ENCODE results near the gene AOPEP. TPM values are rescaled to one million over a fixed set of nuclear protein-coding genes. Genes with fewer than 3 reads are reported as not detected.

Gene AOPEP
- total and polyA plus RNA-seq, 2 of the 13 experiments (the other 11 are each of a cell fraction or from before 2014, with no cell fraction given), result 22.2 to 41.6 TPM

DNA sequence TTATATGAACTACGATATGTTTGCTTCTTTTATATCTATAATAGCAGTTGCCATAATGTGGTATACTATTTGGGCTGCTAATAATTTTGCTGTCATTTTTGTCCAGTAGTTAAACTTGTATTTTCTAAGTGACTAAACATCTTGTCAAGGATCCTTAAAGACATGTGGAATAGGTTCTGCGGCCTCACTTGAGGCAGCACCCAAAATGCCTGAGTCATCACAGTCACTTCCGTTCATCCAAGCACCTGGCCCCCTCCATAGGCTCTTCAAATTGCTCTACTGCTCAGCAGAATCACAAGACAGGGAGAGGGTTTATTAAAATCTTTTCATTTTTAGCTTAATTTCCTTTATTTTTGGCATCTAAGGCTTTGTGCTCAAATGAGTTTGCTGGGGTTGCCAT, 259.1 kb downstream of the AOPEP start:
- DNase-seq (ENCODE audit: low spot score) (no peak), ATAC-seq (no peak), FAIRE-seq (no peak)
- intact Hi-C loops (cut with micrococcal nuclease; ENCODE audit: unreplicated experiment), result no loop called here
- TF ChIP-seq ZNF3 (CRISPR knock-in tag; IDR thresholded peaks at IDR 0.05) (no peak), ZNF431 (CRISPR knock-in tag; IDR thresholded peaks at IDR 0.05; ENCODE audit: borderline replicate concordance, low read depth) (no peak), ZNF282 (IDR thresholded peaks at IDR 0.05; ENCODE audit: partially characterized antibody) (no peak), DR1 (CRISPR knock-in tag; IDR thresholded peaks at IDR 0.05) (no peak)
- TF ChIP-seq, protein P1, sequence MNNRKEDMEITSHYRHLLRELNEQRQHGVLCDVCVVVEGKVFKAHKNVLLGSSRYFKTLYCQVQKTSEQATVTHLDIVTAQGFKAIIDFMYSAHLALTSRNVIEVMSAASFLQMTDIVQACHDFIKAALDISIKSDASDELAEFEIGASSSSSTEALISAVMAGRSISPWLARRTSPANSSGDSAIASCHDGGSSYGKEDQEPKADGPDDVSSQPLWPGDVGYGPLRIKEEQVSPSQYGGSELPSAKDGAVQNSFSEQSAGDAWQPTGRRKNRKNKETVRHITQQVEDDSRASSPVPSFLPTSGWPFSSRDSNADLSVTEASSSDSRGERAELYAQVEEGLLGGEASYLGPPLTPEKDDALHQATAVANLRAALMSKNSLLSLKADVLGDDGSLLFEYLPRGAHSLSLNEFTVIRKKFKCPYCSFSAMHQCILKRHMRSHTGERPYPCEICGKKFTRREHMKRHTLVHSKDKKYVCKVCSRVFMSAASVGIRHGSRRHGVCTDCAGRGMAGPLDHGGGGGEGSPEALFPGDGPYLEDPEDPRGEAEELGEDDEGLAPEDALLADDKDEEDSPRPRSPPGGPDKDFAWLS (CRISPR knock-in tag; IDR thresholded peaks at IDR 0.05; ENCODE audit: borderline replicate concordance), result no peak
- TF ChIP-seq, protein P2, sequence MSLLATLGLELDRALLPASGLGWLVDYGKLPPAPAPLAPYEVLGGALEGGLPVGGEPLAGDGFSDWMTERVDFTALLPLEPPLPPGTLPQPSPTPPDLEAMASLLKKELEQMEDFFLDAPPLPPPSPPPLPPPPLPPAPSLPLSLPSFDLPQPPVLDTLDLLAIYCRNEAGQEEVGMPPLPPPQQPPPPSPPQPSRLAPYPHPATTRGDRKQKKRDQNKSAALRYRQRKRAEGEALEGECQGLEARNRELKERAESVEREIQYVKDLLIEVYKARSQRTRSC (CRISPR knock-in tag; IDR thresholded peaks at IDR 0.05; ENCODE audit: low read depth), result no peak
- Histone ChIP-seq H3K4me3 (replicated peaks in 1 of 3; ENCODE audit: insufficient read depth in 1 of 3, low read depth in 2 of 3, low read length in 3 of 3) (no peak overlapping the region), H3K36me3 (replicated peaks in 1 of 2; ENCODE audit: control insufficient read depth in 1 of 2, insufficient read depth in 2 of 2, low read length in 2 of 2) (no peaks in the 10 kb centered on the region), H3K27ac (ENCODE audit: extremely low read length, insufficient read depth, low read length) (no peak overlapping the region), H3K27me3 (ENCODE audit: control insufficient read depth in 1 of 2, insufficient read depth in 2 of 2, low read length in 2 of 2) (no peaks in the 10 kb centered on the region), H3K9ac (ENCODE audit: insufficient read depth, low read depth, low read length) (no peak overlapping the region), H3K79me2 (ENCODE audit: insufficient read depth, low read length) (no peaks in the 10 kb centered on the region), H3K4me1 (ENCODE audit: insufficient read depth, low read length) (peaks cover 64% of the 10 kb centered on the region), H4K20me1 (ENCODE audit: insufficient read depth, low read length) (no peaks in the 10 kb centered on the region), H3K9me3 (ENCODE audit: low read length) (no peaks in the 10 kb centered on the region), H2AFZ (ENCODE audit: low read length) (no peak overlapping the region), H3K4me2 (ENCODE audit: low read depth, low read length) (no peak overlapping the region)
- BruUV-seq (replicated peaks), result no TSS peak
- ChIA-PET POLR2A (no interaction called here), CTCF (ENCODE audit: low intra/inter-chr PET ratio, low total read pairs) (no interaction called here)
- WGBS (ENCODE audit: low lambda C conversion rate), result 92% methylated on average over 3 of the region's 3 CpGs
- in situ Hi-C loops (cut with HindIII; ENCODE audit: extremely low pct_ligation_motif_present, low pct_unique_long_range_greater_than_20kb), result no loop called here

DNA sequence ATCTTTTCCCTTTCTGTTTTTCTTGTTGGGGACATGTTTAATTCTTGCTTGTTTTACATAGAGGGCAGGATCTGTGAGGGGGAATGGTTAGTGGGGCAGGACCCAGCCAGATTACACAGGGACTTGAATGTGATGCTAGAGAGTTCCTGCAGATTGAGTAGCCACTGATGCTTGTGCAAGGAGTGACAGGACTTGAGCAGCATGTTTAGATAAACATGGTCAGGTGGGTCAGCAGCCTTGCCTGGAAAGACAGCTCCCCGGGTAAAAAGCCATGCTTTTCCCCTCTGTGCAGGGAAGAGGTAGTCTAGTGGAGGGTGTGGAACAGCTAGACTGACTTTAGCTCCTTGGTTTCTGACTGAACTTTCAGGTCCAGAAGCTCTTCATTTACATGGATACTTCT, 261.2 kb downstream of the AOPEP start:
- Histone ChIP-seq H2AFZ (ENCODE audit: low read length) (no peak overlapping the region), H3K9ac (ENCODE audit: insufficient read depth, low read depth, low read length) (no peak overlapping the region), H3K27ac (ENCODE audit: extremely low read length, insufficient read depth, low read length) (no peak overlapping the region), H3K4me1 (ENCODE audit: insufficient read depth, low read length) (peaks cover 69% of the 10 kb centered on the region), H3K9me3 (ENCODE audit: low read length) (no peaks in the 10 kb centered on the region), H4K20me1 (ENCODE audit: insufficient read depth, low read length) (no peaks in the 10 kb centered on the region), H3K4me3 (replicated peaks in 1 of 3; ENCODE audit: insufficient read depth in 1 of 3, low read depth in 2 of 3, low read length in 3 of 3) (no peak overlapping the region), H3K4me2 (ENCODE audit: low read depth, low read length) (no peak overlapping the region), H3K79me2 (ENCODE audit: insufficient read depth, low read length) (peaks cover 5% of the 10 kb centered on the region), H3K27me3 (ENCODE audit: control insufficient read depth in 1 of 2, insufficient read depth in 2 of 2, low read length in 2 of 2) (no peaks in the 10 kb centered on the region), H3K36me3 (replicated peaks in 1 of 2; ENCODE audit: control insufficient read depth in 1 of 2, insufficient read depth in 2 of 2, low read length in 2 of 2) (no peaks in the 10 kb centered on the region)
- 0% methylated on average over 1 of the region's 1 CpG for WGBS (ENCODE audit: low lambda C conversion rate)
- CTCF ChIA-PET (ENCODE audit: low intra/inter-chr PET ratio, low total read pairs), result no interaction called here
- BruUV-seq (replicated peaks), result no TSS peak
- in situ Hi-C loops (cut with HindIII; ENCODE audit: extremely low pct_ligation_motif_present, low pct_unique_long_range_greater_than_20kb) (no loop called here), intact Hi-C loops (cut with micrococcal nuclease; ENCODE audit: unreplicated experiment) (no loop called here)
- ATAC-seq (no peak), FAIRE-seq (no peak), DNase-seq (ENCODE audit: low spot score) (no peak)
- POLR2A ChIA-PET, result interaction anchor here (1.2 to 6.0 kb wide), 3 partner anchors 37 to 65 kb away, joined by 4 to 60 read pairs (median 4); no protein-coding TSS in a partner anchor
- TF ChIP-seq SETDB1 (CRISPR knock-in tag; IDR thresholded peaks at IDR 0.05; ENCODE audit: borderline replicate concordance) (no peak), MXI1 (IDR thresholded peaks at IDR 0.05; ENCODE audit: borderline replicate concordance, low read depth, low read length) (no peak), MAFK (conservative IDR thresholded peaks at IDR 0.05 in 1 of 2, IDR thresholded peaks at IDR 0.05 in 1 of 2; ENCODE audit: low read length in 2 of 2) (no peak), ZNF776 (CRISPR knock-in tag; IDR thresholded peaks at IDR 0.05) (no peak), FOXO1 (CRISPR knock-in tag; IDR thresholded peaks at IDR 0.05) (no peak), ZNF33B (CRISPR knock-in tag; IDR thresholded peaks at IDR 0.05) (no peak)
